Measurements from ENCODE around the gene TYR.
"Not testable (repeated sequence)": the region's sequence is repeated elsewhere in the genome, so short reads cannot be mapped to it uniquely, and the experiment has no call there.

DNA sequence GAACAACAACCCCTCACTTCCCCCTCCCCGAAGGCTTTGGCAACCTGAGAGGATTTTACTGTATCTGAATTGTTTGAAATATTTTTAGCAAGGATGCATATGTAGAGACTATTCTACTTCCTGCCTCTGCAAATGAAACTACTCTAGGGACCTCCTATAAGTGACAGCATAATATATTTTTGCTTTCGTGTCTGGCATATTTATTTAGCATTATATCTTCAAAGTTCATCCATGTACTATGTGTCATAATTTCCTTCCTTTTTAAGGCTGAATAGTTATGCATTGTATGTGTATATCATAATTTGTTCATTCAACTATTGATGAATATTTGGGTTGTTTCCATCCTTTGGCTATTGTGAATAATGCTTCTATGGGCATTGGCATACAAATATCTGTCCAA lies 160.4 kb downstream of the TYR start:
- TF ChIP-seq, protein P1, sequence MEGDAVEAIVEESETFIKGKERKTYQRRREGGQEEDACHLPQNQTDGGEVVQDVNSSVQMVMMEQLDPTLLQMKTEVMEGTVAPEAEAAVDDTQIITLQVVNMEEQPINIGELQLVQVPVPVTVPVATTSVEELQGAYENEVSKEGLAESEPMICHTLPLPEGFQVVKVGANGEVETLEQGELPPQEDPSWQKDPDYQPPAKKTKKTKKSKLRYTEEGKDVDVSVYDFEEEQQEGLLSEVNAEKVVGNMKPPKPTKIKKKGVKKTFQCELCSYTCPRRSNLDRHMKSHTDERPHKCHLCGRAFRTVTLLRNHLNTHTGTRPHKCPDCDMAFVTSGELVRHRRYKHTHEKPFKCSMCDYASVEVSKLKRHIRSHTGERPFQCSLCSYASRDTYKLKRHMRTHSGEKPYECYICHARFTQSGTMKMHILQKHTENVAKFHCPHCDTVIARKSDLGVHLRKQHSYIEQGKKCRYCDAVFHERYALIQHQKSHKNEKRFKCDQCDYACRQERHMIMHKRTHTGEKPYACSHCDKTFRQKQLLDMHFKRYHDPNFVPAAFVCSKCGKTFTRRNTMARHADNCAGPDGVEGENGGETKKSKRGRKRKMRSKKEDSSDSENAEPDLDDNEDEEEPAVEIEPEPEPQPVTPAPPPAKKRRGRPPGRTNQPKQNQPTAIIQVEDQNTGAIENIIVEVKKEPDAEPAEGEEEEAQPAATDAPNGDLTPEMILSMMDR (IDR thresholded peaks at IDR 0.05): not testable (repeated sequence)
- TF ChIP-seq, protein P2, sequence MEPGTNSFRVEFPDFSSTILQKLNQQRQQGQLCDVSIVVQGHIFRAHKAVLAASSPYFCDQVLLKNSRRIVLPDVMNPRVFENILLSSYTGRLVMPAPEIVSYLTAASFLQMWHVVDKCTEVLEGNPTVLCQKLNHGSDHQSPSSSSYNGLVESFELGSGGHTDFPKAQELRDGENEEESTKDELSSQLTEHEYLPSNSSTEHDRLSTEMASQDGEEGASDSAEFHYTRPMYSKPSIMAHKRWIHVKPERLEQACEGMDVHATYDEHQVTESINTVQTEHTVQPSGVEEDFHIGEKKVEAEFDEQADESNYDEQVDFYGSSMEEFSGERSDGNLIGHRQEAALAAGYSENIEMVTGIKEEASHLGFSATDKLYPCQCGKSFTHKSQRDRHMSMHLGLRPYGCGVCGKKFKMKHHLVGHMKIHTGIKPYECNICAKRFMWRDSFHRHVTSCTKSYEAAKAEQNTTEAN (CRISPR knock-in tag; IDR thresholded peaks at IDR 0.05): not testable (repeated sequence)
- TF ChIP-seq, protein P3, sequence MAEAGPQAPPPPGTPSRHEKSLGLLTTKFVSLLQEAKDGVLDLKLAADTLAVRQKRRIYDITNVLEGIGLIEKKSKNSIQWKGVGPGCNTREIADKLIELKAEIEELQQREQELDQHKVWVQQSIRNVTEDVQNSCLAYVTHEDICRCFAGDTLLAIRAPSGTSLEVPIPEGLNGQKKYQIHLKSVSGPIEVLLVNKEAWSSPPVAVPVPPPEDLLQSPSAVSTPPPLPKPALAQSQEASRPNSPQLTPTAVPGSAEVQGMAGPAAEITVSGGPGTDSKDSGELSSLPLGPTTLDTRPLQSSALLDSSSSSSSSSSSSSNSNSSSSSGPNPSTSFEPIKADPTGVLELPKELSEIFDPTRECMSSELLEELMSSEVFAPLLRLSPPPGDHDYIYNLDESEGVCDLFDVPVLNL (CRISPR knock-in tag; IDR thresholded peaks at IDR 0.05; ENCODE audit: borderline replicate concordance, low read depth): not testable (repeated sequence)
- TF ChIP-seq, protein P4, sequence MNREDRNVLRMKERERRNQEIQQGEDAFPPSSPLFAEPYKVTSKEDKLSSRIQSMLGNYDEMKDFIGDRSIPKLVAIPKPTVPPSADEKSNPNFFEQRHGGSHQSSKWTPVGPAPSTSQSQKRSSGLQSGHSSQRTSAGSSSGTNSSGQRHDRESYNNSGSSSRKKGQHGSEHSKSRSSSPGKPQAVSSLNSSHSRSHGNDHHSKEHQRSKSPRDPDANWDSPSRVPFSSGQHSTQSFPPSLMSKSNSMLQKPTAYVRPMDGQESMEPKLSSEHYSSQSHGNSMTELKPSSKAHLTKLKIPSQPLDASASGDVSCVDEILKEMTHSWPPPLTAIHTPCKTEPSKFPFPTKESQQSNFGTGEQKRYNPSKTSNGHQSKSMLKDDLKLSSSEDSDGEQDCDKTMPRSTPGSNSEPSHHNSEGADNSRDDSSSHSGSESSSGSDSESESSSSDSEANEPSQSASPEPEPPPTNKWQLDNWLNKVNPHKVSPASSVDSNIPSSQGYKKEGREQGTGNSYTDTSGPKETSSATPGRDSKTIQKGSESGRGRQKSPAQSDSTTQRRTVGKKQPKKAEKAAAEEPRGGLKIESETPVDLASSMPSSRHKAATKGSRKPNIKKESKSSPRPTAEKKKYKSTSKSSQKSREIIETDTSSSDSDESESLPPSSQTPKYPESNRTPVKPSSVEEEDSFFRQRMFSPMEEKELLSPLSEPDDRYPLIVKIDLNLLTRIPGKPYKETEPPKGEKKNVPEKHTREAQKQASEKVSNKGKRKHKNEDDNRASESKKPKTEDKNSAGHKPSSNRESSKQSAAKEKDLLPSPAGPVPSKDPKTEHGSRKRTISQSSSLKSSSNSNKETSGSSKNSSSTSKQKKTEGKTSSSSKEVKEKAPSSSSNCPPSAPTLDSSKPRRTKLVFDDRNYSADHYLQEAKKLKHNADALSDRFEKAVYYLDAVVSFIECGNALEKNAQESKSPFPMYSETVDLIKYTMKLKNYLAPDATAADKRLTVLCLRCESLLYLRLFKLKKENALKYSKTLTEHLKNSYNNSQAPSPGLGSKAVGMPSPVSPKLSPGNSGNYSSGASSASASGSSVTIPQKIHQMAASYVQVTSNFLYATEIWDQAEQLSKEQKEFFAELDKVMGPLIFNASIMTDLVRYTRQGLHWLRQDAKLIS (CRISPR knock-in tag; IDR thresholded peaks at IDR 0.05; ENCODE audit: borderline replicate concordance): not testable (repeated sequence)
- not testable (repeated sequence) for TF ChIP-seq IRF2 (CRISPR knock-in tag; IDR thresholded peaks at IDR 0.05; ENCODE audit: borderline replicate concordance, low read depth)
